Erythroblast (primary cell): ENCODE measurements around the gene NETO2.

Source experiments
- GATA1 ChIP-seq: IDR thresholded peaks from 2 replicates; pipeline ENCODE4 v1.6.1; 2011; ENCODE audit warnings: low read depth, mild to moderate bottlenecking, control low read depth, low read length, moderate library complexity
- POLR2A ChIP-seq: IDR thresholded peaks from 2 replicates; pipeline ENCODE4 v1.6.1; 2011; ENCODE audit warnings: mild to moderate bottlenecking, low read length

- TF ChIP-seq POLR2A, result no peak
- no peak for TF ChIP-seq GATA1
Measured at GRCh38 chr16:47136099-47136842, 7.5 kb downstream of the NETO2 start.
